H1 (cell line): ENCODE data around the gene BYSL. TPM values are rescaled to one million over a fixed set of nuclear protein-coding genes. Genes with fewer than 3 reads are reported as not detected.

ENCODE experiments used
- BACH1 ChIP-seq: IDR thresholded peaks from 2 replicates; pipeline ENCODE4 v1.6.1; 2012; ENCODE audit warnings: low read length, improper control_type of control experiment
- BRCA1 ChIP-seq: IDR thresholded peaks from 2 replicates; pipeline ENCODE4 v1.6.1; 2012; ENCODE audit warnings: low read depth, low read length, improper control_type of control experiment
- CHD1 ChIP-seq: IDR thresholded peaks from 2 replicates; pipeline ENCODE4 v1.6.1; 2012; ENCODE audit warnings: low read depth, low read length, improper control_type of control experiment
- CHD7 ChIP-seq: fragments of 300-600 bp; sonication (generic); IDR thresholded peaks from 2 replicates; pipeline ENCODE4 v1.7.1; 2012; ENCODE audit warnings: low read length, moderate library complexity, mild to moderate bottlenecking, inconsistent platforms; ENCODE audit not compliant: insufficient replicate concordance
- EZH2 ChIP-seq: fragments of 200-600 bp; sonication (generic); IDR thresholded peaks from 2 replicates; pipeline ENCODE4 v1.7.1; 2012; ENCODE audit warnings: low read depth, mild to moderate bottlenecking, moderate library complexity, low read length, inconsistent platforms; ENCODE audit not compliant: severe bottlenecking
- GABPA ChIP-seq: IDR thresholded peaks from 2 replicates; pipeline ENCODE4 v1.6.1; 2011; ENCODE audit warnings: mild to moderate bottlenecking, low read length, moderate library complexity, borderline replicate concordance; ENCODE audit not compliant: insufficient read depth
- PHF8 ChIP-seq: fragments of 200-600 bp; sonication (generic); conservative IDR thresholded peaks from 2 replicates; pipeline ENCODE4 v1.7.1; 2012; ENCODE audit warnings: low read depth, mild to moderate bottlenecking, inconsistent platforms, low read length, moderate library complexity
- RXRA ChIP-seq: IDR thresholded peaks from 2 replicates; pipeline ENCODE4 v1.6.1; 2011; ENCODE audit warnings: low read depth, mild to moderate bottlenecking, low read length, moderate library complexity; ENCODE audit not compliant: insufficient read depth
- SP1 ChIP-seq: IDR thresholded peaks from 2 replicates; pipeline ENCODE4 v1.6.1; 2011; ENCODE audit warnings: low read depth, low read length
- SRF ChIP-seq: IDR thresholded peaks from 2 replicates; pipeline ENCODE4 v1.6.1; 2011; ENCODE audit warnings: mild to moderate bottlenecking, low read depth, low read length, moderate library complexity
- SUZ12 ChIP-seq: fragments of 200-600 bp; sonication (generic); IDR thresholded peaks from 2 replicates; pipeline ENCODE4 v1.6.1; 2012; ENCODE audit warnings: mild to moderate bottlenecking, inconsistent platforms, low read length, moderate library complexity, mixed read lengths
- TBP ChIP-seq: IDR thresholded peaks from 2 replicates; pipeline ENCODE4 v1.6.1; 2011; ENCODE audit warnings: low read depth, low read length, improper control_type of control experiment
- polyA plus RNA-seq, 7 experiments: library from polyadenylated mRNA; depleted of rRNA in 3 of 7; stranded (reverse) in 5 of 7; unstranded in 2 of 7; fragments of >200 nt in 5 of 7; fragments of 200-250 nt in 2 of 7; gene quantifications; 1 replicate in 5 of 7; 2 replicates in 1 of 7; 4 replicates in 1 of 7; pipeline versions ENCODE4 v1.2.1 to v1.2.3, GENCODE V29; 2011 to 2013; ENCODE audit warnings: missing spikeins in 2 of 7, mixed read lengths in 2 of 7
- total RNA-seq: library from RNA; stranded (reverse); fragmentation: NEBNext Ultra II Directional; extraction: Animal tissue kit (Norgen Biotek cat#: 25700); gene quantifications from 2 replicates; pipeline ENCODE4 v1.2.1, GENCODE V29; 2021

Gene BYSL
- total and polyA plus RNA-seq, 2 of the 8 experiments (the other 6 are each of a cell fraction or from before 2014, with no cell fraction given), result 37.3 to 49.2 TPM

- TF ChIP-seq CHD7, result no peak
- TF ChIP-seq SRF, result no peak
- no peak for TF ChIP-seq SUZ12
- no peak for TF ChIP-seq TBP
- TF ChIP-seq SP1, result no peak
- no peak for TF ChIP-seq GABPA
- TF ChIP-seq EZH2, result no peak
- no peak for TF ChIP-seq CHD1
- no peak for TF ChIP-seq BACH1
- no peak for TF ChIP-seq PHF8
- no peak for TF ChIP-seq RXRA
- no peak for TF ChIP-seq BRCA1
Observed at GRCh38 chr6:41929924-41930323, 8.6 kb downstream of the BYSL start (continued).
